SU-DHL-6 (cell line): Measurements from ENCODE around the gene SYCE1L.
A peak's percentile ranks its signal among the peaks of the same experiment; 100 is the strongest.

ENCODE experiments used
- H2AFZ ChIP-seq: fragments of 200-600 bp; sonication (generic); 2 replicates; pipeline ENCODE4 v1.6.1; 2014; ENCODE audit warnings: low read depth, mild to moderate bottlenecking, moderate library complexity, mixed read lengths, antibody characterized with exemption, low read length; ENCODE audit not compliant: severe bottlenecking
- H3F3A ChIP-seq: fragments of 200-600 bp; shearing (Covaris generic); 2 replicates; pipeline ENCODE4 v1.6.0; 2016; ENCODE audit warnings: antibody characterized with exemption, mild to moderate bottlenecking; ENCODE audit not compliant: insufficient read depth
- H3K27ac ChIP-seq: fragments of 200-600 bp; sonication (generic); 2 replicates; pipeline ENCODE4 v1.5.1; 2016; ENCODE audit warnings: low read depth, mild to moderate bottlenecking, low read length, moderate library complexity, mixed read lengths
- H3K27me3 ChIP-seq: fragments of 200-600 bp; sonication (generic), shearing (Covaris generic); 2 replicates; pipeline ENCODE4 v1.6.0; 2014; ENCODE audit warnings: mild to moderate bottlenecking, low read length
- H3K36me3 ChIP-seq: fragments of 200-600 bp; sonication (generic); 2 replicates; pipeline ENCODE4 v1.6.1; 2014; ENCODE audit warnings: mild to moderate bottlenecking, low read length, mixed read lengths
- H3K4me2 ChIP-seq: fragments of 300-600, 200-600 bp; shearing (Covaris generic), sonication (generic); 2 replicates; pipeline ENCODE4 v1.6.0; 2014; ENCODE audit warnings: low read length, low read depth, mild to moderate bottlenecking; ENCODE audit not compliant: poor library complexity, severe bottlenecking
- H3K4me3 ChIP-seq: fragments of 200-600 bp; sonication (generic); 2 replicates; pipeline ENCODE4 v1.5.1; 2014; ENCODE audit warnings: antibody characterized with exemption, low read length, mild to moderate bottlenecking, mixed read lengths; ENCODE audit not compliant: insufficient read depth, poor library complexity, severe bottlenecking
- H3K79me2 ChIP-seq: fragments of 200-600 bp; sonication (generic); 2 replicates; pipeline ENCODE4 v1.6.1; 2014; ENCODE audit warnings: mild to moderate bottlenecking, low read length, moderate library complexity; ENCODE audit not compliant: insufficient read depth
- H3K9ac ChIP-seq: fragments of 200-600 bp; sonication (generic); 2 replicates; pipeline ENCODE4 v1.7.0; 2014; ENCODE audit warnings: mild to moderate bottlenecking, low read length
- H3K9me2 ChIP-seq: fragments of 200-600 bp; sonication (generic); replicated peaks from 2 replicates; pipeline ENCODE4 v1.6.1; 2014; ENCODE audit warnings: low read length; ENCODE audit not compliant: insufficient read depth
- H3K9me3 ChIP-seq: fragments of 200-600 bp; sonication (generic); 2 replicates; pipeline ENCODE4 v1.6.1; 2014; ENCODE audit warnings: low read length, mixed read lengths; ENCODE audit not compliant: insufficient read depth
- H4K20me1 ChIP-seq: fragments of 200-600 bp; sonication (generic); 2 replicates; pipeline ENCODE4 v1.6.1; 2014; ENCODE audit warnings: low read depth, mild to moderate bottlenecking, antibody characterized with exemption, low read length, moderate library complexity, mixed read lengths
- EZH2phosphoT487 ChIP-seq: fragments of 200-600 bp; sonication (generic), shearing (Covaris generic); conservative IDR thresholded peaks from 2 replicates; pipeline ENCODE4 v1.6.1; 2018; ENCODE audit warnings: mild to moderate bottlenecking, antibody characterized with exemption, low read length, moderate library complexity, mixed read lengths
- TF ChIP-seq, protein P1 (sequence below): fragments of 200-600 bp; sonication (generic); IDR thresholded peaks from one replicate; pipeline ENCODE4 v1.5.1; 2017; ENCODE audit warnings: antibody characterized with exemption, mild to moderate bottlenecking, low read length, moderate library complexity; ENCODE audit not compliant: insufficient read depth, poor library complexity, severe bottlenecking

Gene SYCE1L

DNA sequence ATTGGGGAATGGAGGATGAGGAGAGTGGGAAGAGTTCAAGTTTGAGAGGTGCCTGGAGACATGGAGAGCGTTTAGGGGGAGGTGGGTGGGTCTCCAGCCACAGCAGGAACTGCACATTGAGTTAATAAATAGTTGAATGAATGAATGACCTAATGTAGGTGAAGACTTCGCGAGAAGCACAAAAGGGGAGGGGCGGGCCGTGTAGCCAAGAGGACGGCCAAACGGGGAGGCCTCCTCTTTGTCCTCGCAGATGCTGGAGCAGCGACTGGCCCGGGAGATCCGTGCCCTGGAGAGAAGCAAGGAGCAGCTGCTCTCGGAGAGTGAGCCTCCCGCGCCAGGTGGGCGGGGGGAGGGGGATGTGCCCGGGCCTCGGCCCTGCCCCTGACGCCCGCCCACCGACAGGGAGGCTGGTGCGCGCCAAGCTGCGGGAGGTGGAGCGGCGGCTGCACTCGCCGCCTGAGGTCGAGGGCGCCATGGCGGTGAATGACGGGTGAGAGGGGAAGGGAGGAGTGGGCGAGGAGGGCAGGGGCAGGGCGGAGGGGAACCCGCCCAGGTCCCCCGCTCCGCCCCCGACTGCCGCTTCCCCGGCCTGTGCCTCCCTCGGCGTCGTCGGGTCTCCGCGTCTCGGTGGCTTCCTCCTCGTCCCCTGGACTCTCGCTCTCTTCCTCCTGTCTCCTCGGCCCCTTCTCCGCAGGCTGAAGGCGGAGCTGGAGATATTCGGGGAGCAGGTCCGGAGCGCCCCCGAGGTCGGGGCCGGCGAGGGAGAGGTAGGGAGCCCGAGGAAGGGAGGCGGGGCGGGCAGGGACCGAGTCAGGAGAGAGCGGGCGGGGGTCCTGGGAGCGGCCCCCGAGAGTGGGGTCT lies 12.9 kb downstream of the SYCE1L start:
- no peaks in the 10 kb centered on the region for H3K27me3 ChIP-seq
- no peaks in the 10 kb centered on the region for H3K36me3 ChIP-seq
- H3F3A ChIP-seq: no peaks in the 10 kb centered on the region
- H3K9me2 ChIP-seq: no peaks in the 10 kb centered on the region
- no peaks in the 10 kb centered on the region for H3K79me2 ChIP-seq
- H2AFZ ChIP-seq: peak overlapping the region; percentile 92
- H3K4me3 ChIP-seq: peak overlapping the region; percentile 60
- peak overlapping the region; percentile 74 for H3K9ac ChIP-seq
- TF ChIP-seq EZH2phosphoT487: no peak
- TF ChIP-seq, protein P1, sequence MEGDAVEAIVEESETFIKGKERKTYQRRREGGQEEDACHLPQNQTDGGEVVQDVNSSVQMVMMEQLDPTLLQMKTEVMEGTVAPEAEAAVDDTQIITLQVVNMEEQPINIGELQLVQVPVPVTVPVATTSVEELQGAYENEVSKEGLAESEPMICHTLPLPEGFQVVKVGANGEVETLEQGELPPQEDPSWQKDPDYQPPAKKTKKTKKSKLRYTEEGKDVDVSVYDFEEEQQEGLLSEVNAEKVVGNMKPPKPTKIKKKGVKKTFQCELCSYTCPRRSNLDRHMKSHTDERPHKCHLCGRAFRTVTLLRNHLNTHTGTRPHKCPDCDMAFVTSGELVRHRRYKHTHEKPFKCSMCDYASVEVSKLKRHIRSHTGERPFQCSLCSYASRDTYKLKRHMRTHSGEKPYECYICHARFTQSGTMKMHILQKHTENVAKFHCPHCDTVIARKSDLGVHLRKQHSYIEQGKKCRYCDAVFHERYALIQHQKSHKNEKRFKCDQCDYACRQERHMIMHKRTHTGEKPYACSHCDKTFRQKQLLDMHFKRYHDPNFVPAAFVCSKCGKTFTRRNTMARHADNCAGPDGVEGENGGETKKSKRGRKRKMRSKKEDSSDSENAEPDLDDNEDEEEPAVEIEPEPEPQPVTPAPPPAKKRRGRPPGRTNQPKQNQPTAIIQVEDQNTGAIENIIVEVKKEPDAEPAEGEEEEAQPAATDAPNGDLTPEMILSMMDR: no peak
- peak overlapping the region; percentile 5; the same call in 1 of the 2 replicates for H3K27ac ChIP-seq
- no peaks in the 10 kb centered on the region for H3K9me3 ChIP-seq
- H3K4me2 ChIP-seq: peak overlapping the region; percentile 57
- H4K20me1 ChIP-seq: no peaks in the 10 kb centered on the region

DNA sequence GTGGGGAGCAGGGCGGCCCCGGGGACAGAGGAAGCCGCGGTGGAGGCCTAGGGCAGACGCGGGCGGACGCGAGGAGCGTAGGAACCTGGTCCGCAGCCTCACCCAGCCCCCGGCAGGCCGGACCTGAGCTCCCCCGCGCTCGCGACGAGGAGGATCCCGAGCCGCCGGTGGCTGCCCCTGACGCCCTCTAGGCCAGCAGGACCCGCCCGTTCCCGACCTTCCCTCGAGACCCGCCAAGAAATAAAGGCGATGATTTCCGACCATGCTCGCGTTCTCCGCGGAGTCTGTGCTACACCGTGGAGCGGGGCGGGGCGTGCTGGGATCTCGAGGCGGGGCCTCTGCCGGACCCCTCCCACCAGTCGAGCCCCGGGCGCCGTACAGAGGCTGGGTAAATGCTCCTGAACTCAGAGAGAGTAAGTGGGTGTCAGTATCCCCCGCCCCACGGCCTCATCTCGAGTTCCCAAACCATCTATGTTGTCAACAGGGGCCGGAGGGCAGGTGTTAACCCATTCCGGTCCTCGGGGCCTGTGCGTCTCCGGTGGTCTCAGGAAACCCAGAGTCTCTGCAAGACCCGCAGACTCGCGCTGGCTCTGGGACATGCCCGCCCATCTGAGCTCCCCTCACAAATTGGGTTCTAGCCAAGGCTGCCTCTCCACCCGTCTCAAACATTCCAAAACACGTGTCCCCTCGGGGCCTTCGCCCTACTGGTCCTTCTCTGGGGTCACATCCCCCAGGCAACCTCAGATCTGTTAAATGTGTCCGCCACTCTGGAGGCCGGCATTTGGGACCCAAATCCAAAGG lies 13.7 kb downstream of the SYCE1L start:
- Histone ChIP-seq H3K36me3 (no peaks in the 10 kb centered on the region), H3K4me2 (peak overlapping the region; percentile 57), H3K9ac (peak overlapping the region; percentile 74), H2AFZ (peak overlapping the region; percentile 92), H3K27ac (peak overlapping the region; percentile 5; the same call in 1 of the 2 replicates), H3K27me3 (no peaks in the 10 kb centered on the region), H3K79me2 (no peaks in the 10 kb centered on the region), H4K20me1 (no peaks in the 10 kb centered on the region), H3K9me3 (no peaks in the 10 kb centered on the region), H3F3A (no peaks in the 10 kb centered on the region), H3K9me2 (no peaks in the 10 kb centered on the region), H3K4me3 (peak overlapping the region; percentile 60)
- TF ChIP-seq, protein P1: no peak
- no peak for TF ChIP-seq EZH2phosphoT487

DNA sequence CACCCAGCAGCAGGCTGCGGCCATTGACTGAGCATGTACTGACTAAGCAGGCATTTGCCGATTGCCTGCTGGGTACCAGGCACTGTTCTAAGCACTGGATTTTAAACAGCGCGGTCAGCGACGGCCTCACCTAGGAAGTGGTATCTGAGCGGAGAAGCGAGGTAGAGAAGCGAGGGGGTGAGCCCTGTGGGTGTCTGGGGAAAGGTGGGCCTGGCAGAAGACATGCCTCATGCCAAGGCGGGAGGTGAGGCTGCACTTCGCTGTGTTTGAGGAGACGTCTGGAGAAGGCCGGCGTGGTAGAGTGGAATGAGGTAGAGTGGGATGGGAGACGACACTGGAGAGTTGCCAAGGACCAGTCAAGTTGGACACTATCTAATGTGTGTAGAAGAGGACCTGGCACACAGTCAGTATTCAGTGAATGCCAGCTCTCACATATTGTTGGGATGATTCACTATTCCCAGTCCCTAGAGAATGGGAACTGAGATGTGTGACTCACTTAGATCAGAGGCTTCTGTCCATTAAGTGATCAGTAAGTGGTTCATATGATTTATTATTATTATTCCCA lies 14.4 kb downstream of the SYCE1L start:
- H3K27ac ChIP-seq: no peak overlapping the region

More for the DNA sequence above, 14.4 kb downstream of the SYCE1L start:
- Histone ChIP-seq H2AFZ (no peak overlapping the region), H3K4me2 (no peak overlapping the region), H3K9me3 (no peaks in the 10 kb centered on the region), H3K9ac (no peak overlapping the region), H3K4me3 (no peak overlapping the region), H3K9me2 (no peaks in the 10 kb centered on the region), H4K20me1 (no peaks in the 10 kb centered on the region), H3K27me3 (no peaks in the 10 kb centered on the region), H3K79me2 (no peaks in the 10 kb centered on the region), H3F3A (no peaks in the 10 kb centered on the region), H3K36me3 (no peaks in the 10 kb centered on the region)
- TF ChIP-seq EZH2phosphoT487: no peak
- TF ChIP-seq, protein P1: no peak
